ENCODE data around the gene USF2. TPM values are rescaled to one million over a fixed set of nuclear protein-coding genes. Genes with fewer than 3 reads are reported as not detected.

The USF2 gene
- total RNA-seq, 1 experiment from 2014 or later: 123 TPM

DNA sequence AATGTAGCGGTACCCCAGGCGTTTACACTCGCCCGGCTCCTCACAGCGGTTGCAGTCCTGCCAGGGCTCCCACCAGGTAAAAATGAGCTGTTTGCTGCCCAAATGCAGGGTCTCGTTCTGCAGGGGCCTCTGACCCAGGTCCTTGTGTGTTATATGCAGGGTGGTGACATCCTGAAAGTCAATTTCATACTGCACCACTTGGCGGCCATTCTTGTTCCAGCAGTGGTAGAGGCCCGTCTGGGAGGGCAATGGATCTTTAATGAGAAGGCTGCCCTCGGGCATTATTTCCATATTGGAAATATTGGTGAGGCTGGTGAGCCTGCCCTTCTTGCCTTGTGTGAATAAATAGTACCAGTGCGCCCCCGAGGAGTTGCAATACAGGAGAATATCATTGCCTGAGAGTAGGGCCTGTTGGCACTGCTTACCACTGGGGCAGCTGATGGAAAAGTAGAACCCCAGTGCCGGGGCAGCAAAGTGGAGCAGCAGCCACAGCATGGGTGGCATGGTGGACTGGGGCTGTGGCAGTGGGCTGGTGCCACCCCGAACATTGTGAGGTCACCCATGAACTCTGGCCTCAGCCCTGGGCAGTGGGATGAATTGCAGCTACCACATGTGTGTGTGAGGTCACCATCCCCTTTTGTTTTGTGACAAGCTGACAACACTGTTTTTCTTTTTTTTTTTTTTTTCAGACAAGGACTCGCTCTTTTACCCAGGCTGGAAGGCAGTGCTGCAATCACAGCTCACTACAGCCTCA is 40.4 kb upstream of the USF2 start, which contains the start of gene FAM187B:
FAM187B (minus strand) TSS at position 563 of the 754 bp plus-strand sequence; CDS start at position 504, 59 bp downstream.
- H4K91ac ChIP-seq (ENCODE audit: insufficient read length, low read depth, low read length): no peak within 1 kb of the TSS
- TF ChIP-seq CTCF (conservative IDR thresholded peaks at IDR 0.05): no peak
- no peak within 1 kb of the TSS for H3K4me2 ChIP-seq (ENCODE audit: insufficient read depth, insufficient read length, low read length)
- no peak within 1 kb of the TSS for H2BK120ac ChIP-seq (ENCODE audit: low read depth, low read length, poor library complexity, severe bottlenecking)
- H3K9ac ChIP-seq (ENCODE audit: extremely low read depth, insufficient read length, low read length): no peak within 1 kb of the TSS
- DNase-seq: no peak
- no peak within 1 kb of the TSS for H3K4ac ChIP-seq (ENCODE audit: low read depth, low read length)
- H3K27me3 ChIP-seq (ENCODE audit: insufficient read depth, low read length): no peaks in the 10 kb centered on the region
- H4K5ac ChIP-seq (ENCODE audit: insufficient read length, low read depth, low read length): no peak within 1 kb of the TSS
- no CpG with 5 or more reads among the region's 14 CpGs for WGBS (ENCODE audit: extremely low coverage, insufficient read length, low lambda C conversion rate)
- H2AFZ ChIP-seq (ENCODE audit: low read length): no peak within 1 kb of the TSS
- H3K79me2 ChIP-seq (ENCODE audit: insufficient read depth, low read length): no peaks in the 10 kb centered on the region
- no peaks in the 10 kb centered on the region for H3K79me1 ChIP-seq (ENCODE audit: insufficient read depth, low read depth, low read length, poor library complexity, severe bottlenecking)
- Mint-ChIP-seq H3K4me1 (peaks cover 3 to 18% of the 10 kb centered on the region in 2 experiments), H3K27me3 (ENCODE audit: low read depth) (no peaks in the 10 kb centered on the region; the same call in 1 of the 2 replicates), H3K9me3 (no peaks in the 10 kb centered on the region; a peak in 1 of 5 replicates), H3K4me3 (peak within 1 kb of the TSS in 1 of 2 experiments; percentile 35; a peak in 1 of 5 replicates), H3K27ac (peak within 1 kb of the TSS in 2 of 3 experiments; percentile 11 to 55; a peak in 3 of 7 replicates), H3K36me3 (ENCODE audit: insufficient read depth in 1 of 3, low read depth in 3 of 3) (no peaks in the 10 kb centered on the region)
- H3K56ac ChIP-seq (ENCODE audit: insufficient read length, low read depth, low read length): no peak within 1 kb of the TSS
- H2BK5ac ChIP-seq (ENCODE audit: insufficient read length, low read length): no peak within 1 kb of the TSS
- H3K23me2 ChIP-seq (ENCODE audit: insufficient read length, low read depth, low read length, poor library complexity, severe bottlenecking): no peaks in the 10 kb centered on the region
- H3K9me3 ChIP-seq (ENCODE audit: control insufficient read depth, low read depth, low read length): no peaks in the 10 kb centered on the region
- no peak within 1 kb of the TSS for H3K18ac ChIP-seq (ENCODE audit: insufficient read length, low read depth, low read length)
- no peak within 1 kb of the TSS for H3K23ac ChIP-seq (ENCODE audit: insufficient read length, low read depth, low read length)
- H2BK15ac ChIP-seq (ENCODE audit: low read depth, low read length): 0 out of 2 replicates have a peak within 1 kb of the TSS, but pooled peaks have one; percentile 19
- no peak within 1 kb of the TSS for H4K8ac ChIP-seq (replicated peaks; ENCODE audit: insufficient read length, low read depth, low read length)
- no peaks in the 10 kb centered on the region; the same call in 1 of the 2 replicates for H3K4me1 ChIP-seq (ENCODE audit: insufficient read depth, low read length)
- H2AK5ac ChIP-seq (ENCODE audit: insufficient read length, low read length): no peak within 1 kb of the TSS
- no peak within 1 kb of the TSS for H3K27ac ChIP-seq (ENCODE audit: insufficient read length, low read depth, low read length)
- H3K14ac ChIP-seq (ENCODE audit: insufficient read depth, low read length): no peak within 1 kb of the TSS
- H2BK20ac ChIP-seq (ENCODE audit: low read depth, low read length, poor library complexity, severe bottlenecking): no peak within 1 kb of the TSS
- no peak within 1 kb of the TSS for H3T11ph ChIP-seq (ENCODE audit: low read length)
- no peak within 1 kb of the TSS for H2BK12ac ChIP-seq (ENCODE audit: insufficient read length, low read depth, low read length)
- H4K20me1 ChIP-seq (ENCODE audit: control insufficient read depth, insufficient read depth, insufficient read length): no peaks in the 10 kb centered on the region
